HEK293T (cell line): ENCODE results near the gene SNRNP40.

Experiments
- CTCF ChIA-PET: fragments of 350-600 bp; formaldehyde crosslinking; extraction: SDS; loops from one replicate; lab custom pipeline; 2021; ENCODE audit warnings: antibody characterized with exemption, inconsistent platforms; lab: Yijun Ruan, JAX
- POLR2A ChIA-PET: fragments of 350-600 bp; formaldehyde crosslinking; extraction: SDS; loops from one replicate; lab custom pipeline; 2020; ENCODE audit warnings: antibody characterized with exemption, inconsistent platforms; lab: Yijun Ruan, JAX
- DNase-seq: peaks from one replicate; pipeline ENCODE4 v3.0.0; 2012; ENCODE audit warnings: mixed read lengths; ENCODE audit errors: extremely low spot score
- ARNT ChIP-seq: fragments of 450-650 bp; IDR thresholded peaks from 2 replicates; pipeline ENCODE4 v1.6.1; 2017; ENCODE audit warnings: mild to moderate bottlenecking
- BHLHE40 ChIP-seq: fragments of 450-650 bp; IDR thresholded peaks from 2 replicates; pipeline ENCODE4 v1.6.1; 2016; ENCODE audit warnings: mild to moderate bottlenecking, moderate library complexity, borderline replicate concordance
- CTBP1 ChIP-seq: fragments of 450-650 bp; IDR thresholded peaks from 2 replicates; pipeline ENCODE4 v1.6.1; 2016; ENCODE audit warnings: borderline replicate concordance
- ELF4 ChIP-seq: fragments of 450-650 bp; IDR thresholded peaks from 2 replicates; pipeline ENCODE4 v1.6.1; 2017; ENCODE audit warnings: antibody characterized with exemption
- FOXA1 ChIP-seq: fragments of 450-650 bp; IDR thresholded peaks from 2 replicates; pipeline ENCODE4 v1.6.1; 2016; ENCODE audit warnings: mild to moderate bottlenecking
- FOXK2 ChIP-seq: fragments of 450-650 bp; IDR thresholded peaks from 2 replicates; pipeline ENCODE4 v1.6.1; 2016; ENCODE audit warnings: mild to moderate bottlenecking
- FOXM1 ChIP-seq: fragments of 450-650 bp; IDR thresholded peaks from 2 replicates; pipeline ENCODE4 v1.6.1; 2017; ENCODE audit warnings: mild to moderate bottlenecking, borderline replicate concordance
- HDGF ChIP-seq: fragments of 450-650 bp; IDR thresholded peaks from 2 replicates; pipeline ENCODE4 v1.6.1; 2017; ENCODE audit warnings: antibody characterized with exemption, borderline replicate concordance
- L3MBTL2 ChIP-seq: fragments of 450-650 bp; conservative IDR thresholded peaks from 2 replicates; pipeline ENCODE4 v1.6.1; 2016; ENCODE audit warnings: mild to moderate bottlenecking
- LEF1 ChIP-seq: fragments of 450-650 bp; IDR thresholded peaks from 2 replicates; pipeline ENCODE4 v1.6.1; 2017; ENCODE audit warnings: mild to moderate bottlenecking, borderline replicate concordance
- NFRKB ChIP-seq: fragments of 450-650 bp; IDR thresholded peaks from 2 replicates; pipeline ENCODE4 v1.6.1; 2016; ENCODE audit warnings: mild to moderate bottlenecking, moderate library complexity
- PKNOX1 ChIP-seq: fragments of 450-650 bp; IDR thresholded peaks from 2 replicates; pipeline ENCODE4 v1.6.1; 2016
- SP1 ChIP-seq: fragments of 450-650 bp; IDR thresholded peaks from 2 replicates; pipeline ENCODE4 v1.6.1; 2017
- SUZ12 ChIP-seq: fragments of 450-650 bp; IDR thresholded peaks from 2 replicates; pipeline ENCODE4 v1.6.1; 2016; ENCODE audit warnings: mild to moderate bottlenecking
- TARDBP ChIP-seq: fragments of 450-650 bp; IDR thresholded peaks from 2 replicates; pipeline ENCODE4 v1.6.1; 2016
- ZNF384 ChIP-seq: fragments of 450-650 bp; IDR thresholded peaks from 2 replicates; pipeline ENCODE4 v1.6.1; 2016

The SNRNP40 gene

GRCh38 chr1:31243501-31244286, 52.9 kb downstream of the SNRNP40 start:
- DNase-seq: no peak
- ChIA-PET CTCF (interaction anchor here (0.8 to 1.1 kb wide), 3 partner anchors 15 to 59 kb away, joined by 3 to 4 read pairs (median 4); no protein-coding TSS in a partner anchor), POLR2A (no interaction called here)
- TF ChIP-seq ELF4: no peak
- no peak for TF ChIP-seq FOXK2
- TF ChIP-seq FOXM1: no peak

DNA sequence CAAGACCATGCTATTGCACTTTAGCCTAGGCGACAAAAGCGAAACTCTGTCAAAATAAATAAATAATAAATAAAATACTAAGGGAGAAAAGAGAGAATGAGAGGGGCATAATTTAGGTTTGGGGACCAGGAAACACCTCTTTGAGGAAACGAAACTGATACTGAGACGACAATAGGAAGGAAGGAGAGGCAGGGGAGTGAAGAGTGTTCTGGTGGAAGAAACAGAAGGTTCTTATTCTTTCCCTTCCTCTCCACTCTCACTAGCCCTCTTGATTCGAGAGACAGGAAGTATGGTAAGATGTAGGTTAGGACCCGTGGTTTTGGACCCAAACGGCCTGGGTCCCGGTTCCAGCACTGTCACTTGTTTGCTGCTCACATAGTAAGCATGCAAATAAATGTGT, 55.3 kb downstream of the SNRNP40 start:
- CTCF ChIA-PET: no interaction called here
- no peak for TF ChIP-seq TARDBP
- TF ChIP-seq CTBP1: no peak
- TF ChIP-seq SP1: no peak
- TF ChIP-seq LEF1: no peak
- no peak for TF ChIP-seq ELF4
- TF ChIP-seq FOXM1: no peak
- no peak for TF ChIP-seq FOXA1
- no peak for TF ChIP-seq NFRKB
- no peak for TF ChIP-seq FOXK2
- no peak for TF ChIP-seq BHLHE40
- TF ChIP-seq ZNF384: no peak
- no peak for DNase-seq
- POLR2A ChIA-PET: no interaction called here

- ChIA-PET CTCF (no interaction called here), POLR2A (no interaction called here)
- peak; percentile 78 for DNase-seq
- TF ChIP-seq CTBP1 (no peak), ZNF384 (no peak), PKNOX1 (no peak), LEF1 (no peak), FOXM1 (no peak), NFRKB (no peak), BHLHE40 (no peak), ELF4 (no peak), L3MBTL2 (no peak), FOXA1 (no peak), FOXK2 (no peak), ARNT (no peak), TARDBP (no peak), SP1 (no peak), SUZ12 (no peak)
These were observed 56.8 kb downstream of the SNRNP40 start, which contains the start of gene NKAIN1 for GRCh38 chr1:31239653-31240241. Gene NKAIN1, minus strand, starts transcription at chr1:31239887. Its CDS starts 340 bp downstream, at chr1:31239547.

GRCh38 chr1:31238986-31239613, 57.5 kb downstream of the SNRNP40 start:
- CTCF ChIA-PET: no interaction called here

DNA sequence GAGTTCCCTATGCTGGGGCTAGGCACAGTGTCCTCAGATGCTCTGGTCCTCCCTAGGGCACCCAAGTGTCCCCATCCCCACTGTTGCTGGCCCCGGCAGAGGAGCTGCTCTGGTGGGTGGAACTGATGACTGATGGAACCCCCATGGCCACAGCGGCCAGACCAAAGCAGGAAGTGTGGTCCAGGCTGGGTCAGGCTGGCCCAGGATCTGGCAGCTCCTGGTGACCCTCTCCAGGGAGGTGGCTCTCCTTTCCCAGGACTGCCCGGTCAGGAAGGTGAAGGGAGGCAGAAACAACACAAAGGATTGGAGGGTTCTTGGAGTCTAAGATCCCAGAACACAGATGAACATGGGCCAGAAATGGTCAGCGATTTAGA, 58.0 kb downstream of the SNRNP40 start:
- ChIA-PET CTCF (no interaction called here), POLR2A (no interaction called here)
- no peak for DNase-seq
- no peak for TF ChIP-seq FOXM1
- TF ChIP-seq ARNT: no peak
- TF ChIP-seq FOXK2: no peak
- TF ChIP-seq ZNF384: no peak
- no peak for TF ChIP-seq LEF1
- no peak for TF ChIP-seq BHLHE40
- TF ChIP-seq L3MBTL2: no peak
- no peak for TF ChIP-seq CTBP1
- TF ChIP-seq NFRKB: no peak
- no peak for TF ChIP-seq TARDBP
- no peak for TF ChIP-seq ELF4
- TF ChIP-seq HDGF: no peak
- TF ChIP-seq FOXA1: no peak
- TF ChIP-seq PKNOX1: no peak

More at GRCh38 chr1:31238986-31239613, 57.5 kb downstream of the SNRNP40 start:
- POLR2A ChIA-PET: no interaction called here
- peak; percentile 67 for DNase-seq
- no peak for TF ChIP-seq NFRKB
- 0 out of 2 replicates have a peak, but pooled peaks have one; percentile 3 for TF ChIP-seq ARNT
- no peak for TF ChIP-seq BHLHE40
- TF ChIP-seq TARDBP: no peak

DNA sequence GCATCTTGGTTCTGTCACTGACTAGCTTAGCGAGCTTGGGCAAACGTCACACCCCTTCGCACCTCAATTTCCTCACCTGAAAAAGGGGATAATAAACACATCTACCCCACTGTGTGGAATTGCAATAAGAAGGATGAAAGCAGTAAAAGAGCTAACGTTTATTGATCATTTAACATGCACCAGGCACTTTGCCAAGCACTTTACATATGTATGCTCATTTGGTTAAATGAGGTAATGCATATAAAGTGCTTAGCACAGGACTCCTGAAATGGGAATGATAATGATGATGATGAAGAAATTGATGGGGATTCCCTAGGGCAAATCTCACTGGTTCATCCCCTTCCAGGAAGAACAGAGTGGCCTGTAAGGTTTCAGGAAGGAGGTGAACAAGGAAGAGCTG, 61.7 kb downstream of the SNRNP40 start:
- DNase-seq: no peak
- TF ChIP-seq FOXA1: no peak
- TF ChIP-seq ZNF384: no peak
- TF ChIP-seq ELF4: no peak
- TF ChIP-seq SUZ12: no peak
- no peak for TF ChIP-seq LEF1
- TF ChIP-seq FOXK2: no peak
- TF ChIP-seq FOXM1: no peak
- no peak for TF ChIP-seq L3MBTL2
- TF ChIP-seq BHLHE40: no peak
- no peak for TF ChIP-seq HDGF
- TF ChIP-seq TARDBP: no peak
- no peak for TF ChIP-seq CTBP1
- no peak for TF ChIP-seq PKNOX1
- TF ChIP-seq NFRKB: no peak
- TF ChIP-seq ARNT: no peak
- TF ChIP-seq SP1: no peak
- ChIA-PET CTCF (no interaction called here), POLR2A (interaction anchor here (0.7 kb wide), 1 partner anchor 62 kb away, joined by 3 read pairs; the partner anchor contains the start of genes SNRNP40 and ZCCHC17)
